T-helper 22 cell (primary cell): Measurements from ENCODE around the gene COL13A1.

Source experiments
- DNase-seq: peaks from one replicate; pipeline ENCODE4 v3.0.0-alpha.2; 2020; ENCODE audit warnings: low read depth

COL13A1 gene

DNA sequence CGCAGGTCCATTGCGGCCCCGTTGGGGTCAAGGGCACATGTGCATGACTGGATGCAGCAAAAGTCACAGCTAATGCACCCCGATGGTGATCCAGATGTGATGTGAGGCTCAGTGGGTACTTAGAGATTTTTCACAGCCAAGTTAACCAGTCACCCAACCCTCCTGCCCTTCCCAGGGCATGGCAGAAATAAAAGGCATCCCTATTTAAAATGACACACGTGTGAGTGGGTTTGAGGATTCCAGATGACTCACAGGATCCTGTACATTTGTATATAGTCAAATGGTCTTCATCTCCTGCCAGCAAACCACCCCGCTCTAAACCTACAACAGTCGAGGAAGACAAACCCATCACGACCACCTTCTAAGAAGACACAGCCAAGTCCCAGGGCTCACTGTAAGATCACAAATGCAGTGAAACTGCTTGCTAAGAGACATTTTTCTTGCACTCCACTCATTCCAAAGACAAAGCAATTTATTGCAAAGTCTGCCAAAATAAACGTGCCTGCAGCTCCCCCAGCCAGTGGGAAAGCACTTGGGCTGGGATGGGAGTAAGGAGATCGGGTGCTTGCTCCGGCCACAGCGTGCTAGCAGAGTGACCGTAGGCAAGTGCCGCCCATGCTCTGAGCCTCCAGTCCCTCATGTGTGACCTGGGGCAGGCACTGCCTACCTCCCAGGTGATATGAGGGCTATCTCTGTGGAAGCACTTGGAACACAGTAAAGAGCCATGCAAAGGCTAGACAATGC, 164.4 kb downstream of the COL13A1 start:
- no peak for DNase-seq

GRCh38 chr10:69968830-69969229, 167.1 kb downstream of the COL13A1 start:
- no peak for DNase-seq

DNA sequence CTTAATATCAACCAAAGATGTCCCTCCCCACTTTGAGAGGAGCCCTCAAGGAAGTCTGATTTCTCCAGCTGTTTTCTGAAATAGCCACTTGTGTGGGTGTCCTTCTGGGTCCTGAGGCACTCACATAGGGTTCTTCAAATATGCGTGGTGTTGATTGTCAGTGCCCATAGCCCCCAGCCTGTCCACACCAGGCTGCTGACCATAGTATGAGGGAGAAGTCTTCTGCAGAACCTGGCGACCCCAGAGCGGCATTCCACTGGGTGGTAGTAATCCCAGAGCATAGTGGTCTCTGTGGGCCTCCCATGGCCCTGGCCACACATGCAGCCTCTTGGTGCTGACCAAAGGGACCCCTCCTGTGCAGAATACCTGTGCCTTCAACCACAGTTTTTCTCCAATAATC, 168.3 kb downstream of the COL13A1 start:
- DNase-seq: no peak

DNA sequence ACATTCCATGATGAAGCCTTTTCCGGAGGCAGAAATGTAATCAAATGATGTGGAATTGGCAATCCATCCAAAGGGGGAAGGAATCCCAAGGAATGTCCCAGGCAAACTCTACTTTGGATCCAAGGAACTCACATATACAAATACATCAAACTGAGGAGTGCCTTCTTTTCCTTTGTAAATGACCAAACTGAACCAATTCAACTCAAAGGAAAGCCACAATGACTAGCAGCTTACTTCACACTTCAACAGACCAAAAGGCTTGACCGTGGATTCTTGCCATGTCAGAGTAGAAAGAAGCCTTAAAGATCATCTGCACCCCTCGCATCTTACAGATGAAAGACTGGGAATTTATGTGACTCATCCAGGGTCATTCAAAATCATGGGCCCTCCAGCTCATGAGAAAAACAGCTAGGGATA, 171.3 kb downstream of the COL13A1 start:
- DNase-seq: no peak

GRCh38 chr10:69973678-69974077, 172.0 kb downstream of the COL13A1 start:
- no peak for DNase-seq

DNA sequence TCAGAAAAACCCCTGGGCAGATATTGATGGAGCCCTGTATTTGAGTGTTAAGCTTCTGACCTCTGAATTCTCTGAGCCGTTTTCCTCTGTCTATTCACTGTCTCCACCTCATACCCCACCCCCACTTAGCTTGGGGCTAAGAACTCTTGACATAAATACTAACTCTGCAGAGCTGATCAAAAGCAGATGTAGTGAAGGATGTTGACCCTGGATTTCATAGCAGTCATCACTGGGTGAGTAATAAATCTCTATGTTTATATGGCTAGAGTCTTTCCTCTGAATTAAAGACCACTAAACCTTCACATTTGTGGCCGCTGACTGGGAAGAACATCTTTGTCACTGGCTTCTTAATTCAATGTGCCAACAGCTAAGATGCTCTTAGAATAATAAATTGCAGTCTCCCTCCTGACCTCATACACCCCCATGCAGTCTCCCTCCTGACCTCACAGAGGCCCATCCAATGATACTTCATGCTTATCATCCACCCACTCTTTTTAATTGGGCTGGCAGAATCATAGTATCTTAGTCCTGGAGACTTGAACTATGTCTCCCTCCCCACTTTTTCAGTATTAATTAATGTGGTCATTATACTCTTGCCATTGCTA, 172.9 kb downstream of the COL13A1 start:
- no peak for DNase-seq

- DNase-seq: no peak
These were observed 175.3 kb downstream of the COL13A1 start for GRCh38 chr10:69976795-69977546.

- DNase-seq: no peak
These were observed 177.5 kb downstream of the COL13A1 start for GRCh38 chr10:69979174-69979573.

DNA sequence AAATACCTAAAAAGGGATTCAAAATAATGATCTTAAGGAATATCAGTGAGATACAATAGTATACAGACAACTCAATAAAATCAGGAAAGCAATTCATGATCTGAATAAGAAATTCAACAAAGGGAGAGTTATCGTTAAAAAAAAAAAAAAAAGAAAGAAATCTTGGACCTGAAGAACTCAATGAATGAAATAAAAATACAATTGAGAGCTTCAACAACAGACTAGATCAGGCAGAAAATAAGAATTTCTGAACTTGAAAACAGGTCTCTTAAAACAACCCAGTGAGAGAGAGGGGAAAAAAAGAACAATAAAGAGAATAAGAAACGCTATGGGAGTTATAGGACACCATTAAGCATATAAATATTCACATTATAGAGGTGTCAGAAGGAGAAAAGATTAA, 179.0 kb downstream of the COL13A1 start:
- no peak for DNase-seq

DNA sequence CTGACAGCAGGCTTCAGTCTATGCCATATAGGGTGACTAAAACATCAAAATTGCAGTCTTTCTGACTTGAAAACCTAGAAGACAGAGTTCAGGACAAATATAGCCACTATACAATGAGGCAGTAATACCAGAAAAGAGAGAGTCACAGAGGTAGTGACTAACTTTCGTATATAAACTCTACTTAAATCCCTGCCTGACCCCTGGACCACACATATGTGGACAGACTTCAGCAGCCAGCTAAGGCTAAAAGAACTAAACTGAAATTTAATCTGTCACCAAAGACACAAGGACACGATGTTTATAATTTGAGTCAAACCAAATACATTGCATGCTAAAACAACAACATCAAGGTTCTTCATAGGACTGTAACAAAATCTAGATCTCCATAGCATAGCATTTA, 186.4 kb downstream of the COL13A1 start:
- no peak for DNase-seq

GRCh38 chr10:69991151-69991550, 189.4 kb downstream of the COL13A1 start:
- no peak for DNase-seq

DNA sequence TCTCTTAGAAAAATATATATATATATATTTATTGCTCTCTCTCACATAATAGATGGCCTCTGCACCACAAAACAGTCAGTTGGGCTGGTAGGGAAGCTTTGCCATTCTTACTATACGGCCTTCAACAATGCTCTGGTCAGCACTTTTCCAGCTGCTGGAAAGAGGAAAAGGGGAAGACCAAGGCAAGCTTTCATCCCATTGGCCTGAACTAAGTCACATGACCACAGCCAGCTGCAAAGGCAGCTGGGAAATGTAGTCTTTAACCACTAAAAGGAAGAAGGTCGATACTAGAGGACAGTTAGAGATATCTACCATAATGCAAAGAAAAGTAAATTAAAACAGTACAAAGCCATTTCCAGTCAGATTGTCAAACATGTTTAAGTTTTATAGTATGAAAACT, 192.6 kb downstream of the COL13A1 start:
- DNase-seq: no peak

DNA sequence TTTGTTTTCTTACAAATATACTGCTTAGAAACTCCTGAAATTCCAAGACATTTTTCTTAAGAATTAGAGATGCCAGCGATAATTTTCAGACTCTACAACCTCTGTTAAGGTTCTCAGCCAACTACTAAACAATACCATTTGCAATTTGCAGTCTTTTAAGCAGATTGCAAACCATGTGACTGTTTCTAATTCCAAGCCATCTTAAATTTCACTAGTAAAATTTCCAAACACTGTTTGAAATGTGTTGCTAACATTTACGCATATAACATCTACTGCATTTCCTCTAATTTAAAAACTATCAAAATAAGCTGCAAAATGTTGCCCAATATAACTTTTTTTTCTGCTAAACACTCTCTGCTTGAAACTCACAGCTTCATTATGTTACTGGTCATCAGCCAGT, 194.9 kb downstream of the COL13A1 start:
- no peak for DNase-seq

- no peak for DNase-seq
These were observed 198.6 kb downstream of the COL13A1 start for GRCh38 chr10:70000262-70000661.

GRCh38 chr10:70007116-70007820, 205.6 kb downstream of the COL13A1 start:
- DNase-seq: no peak
